ENCODE measurements around the gene CEACAM19. TPM values are rescaled to one million over a fixed set of nuclear protein-coding genes. Genes with fewer than 3 reads are reported as not detected.

The CEACAM19 gene
- total and polyA plus RNA-seq, 2 donors from 2014 or later: 5.1 to 5.5 TPM

DNA sequence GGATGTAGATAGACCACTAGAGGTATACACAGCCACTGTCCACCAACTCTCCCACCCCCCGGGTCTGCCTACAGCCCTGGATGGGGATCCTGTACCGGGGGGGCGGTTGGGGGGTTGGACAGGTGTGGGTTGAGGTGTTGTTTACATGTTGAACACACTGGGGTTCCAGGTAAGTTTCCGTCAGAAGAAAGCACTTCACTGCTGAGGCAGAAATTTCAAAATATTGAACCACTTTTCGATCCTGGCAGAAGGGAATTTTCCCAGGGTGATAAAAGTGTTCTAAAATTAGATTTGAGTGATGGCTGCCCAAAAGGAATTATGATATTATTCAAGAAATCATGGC is 21.1 kb downstream of the CEACAM19 start:
- H3K9me3 ChIP-seq (ENCODE audit: control insufficient read depth in 2 of 3, insufficient read depth in 1 of 3, low read length in 3 of 3): no peaks in the 10 kb centered on the region
- intact Hi-C loops (cut with DNase I): no loop called here
- FAIRE-seq (no peak), DNase-seq (no peak)
- no peaks in the 10 kb centered on the region for H3K36me3 ChIP-seq (ENCODE audit: control insufficient read depth in 2 of 3, insufficient read depth in 3 of 3, low read length in 3 of 3)
- no peaks in the 10 kb centered on the region for H3K27me3 ChIP-seq (ENCODE audit: control insufficient read depth, insufficient read depth, low read length)
- H3K4me3 ChIP-seq (ENCODE audit: low read length in 3 of 3): no peak overlapping the region
- peak overlapping the region in 1 of 3 donors; percentile 36 for H3K9ac ChIP-seq (ENCODE audit: low read length in 3 of 3)
- peak overlapping the region in 1 of 2 donors; percentile 74 for H3K27ac ChIP-seq (ENCODE audit: low read depth in 2 of 2, low read length in 2 of 2)
- TF ChIP-seq CTCF (IDR thresholded peaks at IDR 0.05; ENCODE audit: borderline replicate concordance, extremely low read depth, insufficient read depth): no peak
- peaks cover 0 to 8% (median 4%) of the 10 kb centered on the region in 3 donors for H3K4me1 ChIP-seq (ENCODE audit: control insufficient read depth in 2 of 3, insufficient read depth in 2 of 3, low read depth in 1 of 3, low read length in 3 of 3)

GRCh38 chr19:44694184-44694579 is 22.9 kb downstream of the CEACAM19 start:
- H3K27ac ChIP-seq (ENCODE audit: low read depth in 2 of 2, low read length in 2 of 2): no peak overlapping the region
- no peak overlapping the region for H3K4me3 ChIP-seq (ENCODE audit: low read length in 3 of 3)
- no peak for TF ChIP-seq CTCF (IDR thresholded peaks at IDR 0.05; ENCODE audit: borderline replicate concordance, extremely low read depth, insufficient read depth)
- DNase-seq (no peak), FAIRE-seq (no peak)
- intact Hi-C loops (cut with DNase I): no loop called here
- H3K36me3 ChIP-seq (ENCODE audit: control insufficient read depth in 2 of 3, insufficient read depth in 3 of 3, low read length in 3 of 3): no peaks in the 10 kb centered on the region
- H3K4me1 ChIP-seq (ENCODE audit: control insufficient read depth in 2 of 3, insufficient read depth in 2 of 3, low read depth in 1 of 3, low read length in 3 of 3): peaks cover 0 to 7% (median 1%) of the 10 kb centered on the region in 3 donors
- no peak overlapping the region for H3K9ac ChIP-seq (ENCODE audit: low read length in 3 of 3)
- H3K27me3 ChIP-seq (ENCODE audit: control insufficient read depth, insufficient read depth, low read length): no peaks in the 10 kb centered on the region
- H3K9me3 ChIP-seq (ENCODE audit: control insufficient read depth in 2 of 3, insufficient read depth in 1 of 3, low read length in 3 of 3): no peaks in the 10 kb centered on the region

DNA sequence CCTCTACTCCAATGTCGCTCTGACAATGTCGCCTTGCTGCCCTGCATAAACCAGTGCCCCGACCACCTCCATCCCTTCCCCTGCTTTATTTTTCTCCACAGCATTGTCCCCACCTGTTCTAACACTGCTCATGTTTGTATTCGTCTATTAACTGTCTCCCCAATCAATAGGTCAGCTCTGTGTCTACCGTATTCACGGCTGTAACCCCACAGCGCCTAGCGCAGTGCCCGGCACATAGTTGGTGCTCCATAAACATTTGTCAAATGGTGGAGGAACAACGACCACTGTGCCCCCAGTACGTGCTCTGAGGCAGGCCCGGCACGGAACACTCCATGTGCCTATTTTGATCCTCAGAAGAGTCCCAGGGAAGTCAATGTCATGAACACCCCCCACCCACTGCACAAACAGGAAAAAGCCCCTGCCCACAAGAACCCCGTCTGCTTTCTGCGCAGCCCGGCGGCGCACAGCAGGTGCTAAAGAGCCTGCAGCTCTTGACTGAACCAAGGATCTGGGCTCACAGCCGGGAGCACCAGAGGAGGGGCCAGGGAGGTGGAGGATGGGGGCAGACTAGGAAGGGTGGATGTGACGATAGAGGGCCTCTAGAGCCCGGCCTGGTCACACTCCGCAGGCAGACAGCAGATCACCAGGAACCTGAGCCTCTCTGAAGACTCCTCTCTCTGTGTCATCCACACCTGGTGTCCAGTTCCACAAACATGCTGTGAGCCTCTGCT is 25.8 kb downstream of the CEACAM19 start:
- no peaks in the 10 kb centered on the region for H3K9me3 ChIP-seq (ENCODE audit: control insufficient read depth in 2 of 3, insufficient read depth in 1 of 3, low read length in 3 of 3)
- DNase-seq (peak in 3 of 5 donors; percentile 66 to 71 (median 70)), FAIRE-seq (no peak)
- H3K9ac ChIP-seq (ENCODE audit: low read length in 3 of 3): no peak overlapping the region
- H3K27me3 ChIP-seq (ENCODE audit: control insufficient read depth, insufficient read depth, low read length): no peaks in the 10 kb centered on the region
- no peak for TF ChIP-seq CTCF (IDR thresholded peaks at IDR 0.05; ENCODE audit: borderline replicate concordance, extremely low read depth, insufficient read depth)
- no peaks in the 10 kb centered on the region for H3K36me3 ChIP-seq (ENCODE audit: control insufficient read depth in 2 of 3, insufficient read depth in 3 of 3, low read length in 3 of 3)
- no peak overlapping the region for H3K27ac ChIP-seq (ENCODE audit: low read depth in 2 of 2, low read length in 2 of 2)
- intact Hi-C loops (cut with DNase I): no loop called here
- H3K4me1 ChIP-seq (ENCODE audit: control insufficient read depth in 2 of 3, insufficient read depth in 2 of 3, low read depth in 1 of 3, low read length in 3 of 3): no peaks in the 10 kb centered on the region
- no peak overlapping the region for H3K4me3 ChIP-seq (ENCODE audit: low read length in 3 of 3)

DNA sequence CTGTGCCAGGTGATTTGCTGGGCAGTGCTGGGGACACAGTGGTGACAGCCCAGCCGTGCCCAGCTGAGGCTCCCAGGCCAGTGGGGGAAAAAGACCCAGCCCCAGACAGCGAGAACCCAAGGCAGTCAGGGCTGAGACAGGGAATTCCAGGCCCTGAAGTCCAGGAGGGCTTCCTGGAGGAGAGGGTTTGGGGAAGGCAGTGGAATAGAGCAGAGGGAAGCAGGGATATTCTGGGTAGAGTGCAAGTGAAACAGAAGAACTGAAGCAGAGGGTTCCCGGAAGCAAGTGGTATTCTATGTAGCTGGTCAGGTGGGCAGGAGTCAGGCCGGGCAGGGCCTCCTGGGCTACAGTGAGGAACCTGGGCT is 26.4 kb downstream of the CEACAM19 start:
- H3K4me1 ChIP-seq (ENCODE audit: control insufficient read depth in 2 of 3, insufficient read depth in 2 of 3, low read depth in 1 of 3, low read length in 3 of 3): no peaks in the 10 kb centered on the region
- no peaks in the 10 kb centered on the region for H3K9me3 ChIP-seq (ENCODE audit: control insufficient read depth in 2 of 3, insufficient read depth in 1 of 3, low read length in 3 of 3)
- H3K9ac ChIP-seq (ENCODE audit: low read length in 3 of 3): no peak overlapping the region
- H3K27ac ChIP-seq (ENCODE audit: low read depth in 2 of 2, low read length in 2 of 2): no peak overlapping the region
- H3K27me3 ChIP-seq (ENCODE audit: control insufficient read depth, insufficient read depth, low read length): no peaks in the 10 kb centered on the region
- no peaks in the 10 kb centered on the region for H3K36me3 ChIP-seq (ENCODE audit: control insufficient read depth in 2 of 3, insufficient read depth in 3 of 3, low read length in 3 of 3)
- H3K4me3 ChIP-seq (ENCODE audit: low read length in 3 of 3): no peak overlapping the region
- intact Hi-C loops (cut with DNase I): no loop called here
- FAIRE-seq (no peak), DNase-seq (no peak)
- TF ChIP-seq CTCF (IDR thresholded peaks at IDR 0.05; ENCODE audit: borderline replicate concordance, extremely low read depth, insufficient read depth): no peak
